Myocyte (in vitro differentiated cells): ENCODE results near the gene ITPR2. TPM values are rescaled to one million over a fixed set of nuclear protein-coding genes. Genes with fewer than 3 reads are reported as not detected.
"Not testable (repeated sequence)": the region's sequence is repeated elsewhere in the genome, so short reads cannot be mapped to it uniquely, and the experiment has no call there.

ENCODE experiments used
- DNase-seq: peaks from one replicate; pipeline ENCODE4 v3.0.0-alpha.2; 2012; ENCODE audit warnings: low read depth
- total RNA-seq: library from RNA; depleted of rRNA; stranded (reverse); fragments of >200 nt; gene quantifications from 2 replicates; pipeline ENCODE4 v1.2.3, GENCODE V29; 2014

The ITPR2 gene
- total RNA-seq, 1 donor from 2014 or later = 8.9 TPM

DNA sequence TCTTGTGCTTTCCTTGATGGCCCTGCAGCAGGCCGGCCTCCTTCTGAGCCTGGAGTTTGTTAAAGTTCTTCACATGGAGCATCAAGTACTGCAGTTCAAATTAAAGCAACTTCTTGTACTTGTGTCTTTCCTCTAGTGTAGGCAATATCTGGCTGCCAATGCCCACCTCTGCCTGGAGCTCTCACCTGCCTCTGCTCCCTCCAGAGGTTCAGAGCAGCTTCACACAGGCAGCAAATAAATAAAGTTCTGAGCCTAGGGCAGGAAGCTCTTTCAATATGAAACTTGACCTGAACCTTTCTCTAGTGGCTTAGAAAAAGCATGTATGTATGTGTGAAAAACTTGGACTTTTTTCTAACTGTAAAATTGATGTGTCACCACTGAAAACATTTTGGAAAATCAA is 65.9 kb downstream of the ITPR2 start:
- no peak for DNase-seq

DNA sequence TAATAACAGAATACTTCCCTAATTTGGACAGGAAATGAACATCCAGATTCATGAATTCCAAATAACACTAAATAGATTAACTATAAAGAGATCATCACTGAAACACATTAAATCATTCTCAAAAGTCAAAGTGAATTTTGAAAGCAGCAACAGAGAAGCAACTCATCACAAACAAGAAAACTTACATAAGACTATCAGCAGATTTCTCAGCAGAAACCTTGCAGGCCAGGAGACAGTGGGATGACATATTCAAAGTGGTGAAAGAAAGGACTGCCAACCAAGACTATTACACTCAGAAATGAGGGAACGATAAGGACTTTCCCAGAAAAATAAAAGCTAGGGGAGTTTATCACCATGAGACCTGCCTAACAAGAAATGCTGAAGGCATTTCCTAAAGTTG is 70.8 kb downstream of the ITPR2 start:
- no peak for DNase-seq

DNA sequence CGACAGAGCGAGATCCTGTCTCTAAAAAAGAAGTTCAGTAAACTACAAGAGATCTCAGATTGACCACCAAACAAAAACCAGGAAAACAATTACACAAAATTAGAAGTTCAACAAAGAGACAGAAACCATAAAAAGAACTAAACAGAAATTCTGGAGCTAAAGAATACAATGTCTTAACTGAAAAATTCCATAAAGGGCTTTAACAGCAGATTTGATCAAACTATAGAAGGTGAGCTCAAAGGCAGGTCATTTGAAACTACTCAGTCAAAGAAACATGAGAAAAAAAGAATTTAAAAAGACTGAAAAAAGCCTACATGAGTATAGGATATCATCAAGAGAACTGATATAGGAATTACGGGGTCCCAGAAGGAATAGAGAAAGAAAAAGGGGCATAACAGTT is 71.2 kb downstream of the ITPR2 start:
- no peak for DNase-seq

DNA sequence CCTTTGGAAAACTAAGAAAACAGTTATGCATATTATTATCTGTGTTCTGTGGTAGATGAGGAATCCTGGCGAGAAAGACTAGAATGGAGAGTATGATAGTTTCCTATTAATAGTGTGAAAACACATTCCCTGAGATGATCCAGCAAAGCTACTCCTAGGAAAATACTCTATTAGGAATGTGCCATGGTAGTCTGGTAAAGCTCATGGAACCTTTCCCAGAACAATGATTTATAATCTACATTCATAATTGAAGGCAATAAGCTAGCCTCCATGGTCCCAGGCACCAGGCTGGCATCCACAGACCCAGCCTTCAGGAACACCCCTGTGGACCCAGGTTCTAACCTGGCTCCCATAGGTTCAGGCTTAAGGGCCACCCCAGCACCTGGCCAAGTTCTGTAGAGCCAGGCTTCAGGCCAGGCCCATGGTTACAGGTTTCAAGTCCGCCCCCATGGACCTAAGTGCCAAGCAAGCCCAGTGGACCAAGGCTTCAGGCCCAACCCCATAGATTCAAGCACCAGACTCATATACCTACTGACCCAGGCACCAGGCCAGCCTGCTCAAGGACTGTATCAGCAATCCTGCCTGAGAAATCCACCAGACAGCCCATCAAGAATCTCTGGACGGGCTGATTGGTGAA is 72.2 kb downstream of the ITPR2 start:
- no peak for DNase-seq

DNA sequence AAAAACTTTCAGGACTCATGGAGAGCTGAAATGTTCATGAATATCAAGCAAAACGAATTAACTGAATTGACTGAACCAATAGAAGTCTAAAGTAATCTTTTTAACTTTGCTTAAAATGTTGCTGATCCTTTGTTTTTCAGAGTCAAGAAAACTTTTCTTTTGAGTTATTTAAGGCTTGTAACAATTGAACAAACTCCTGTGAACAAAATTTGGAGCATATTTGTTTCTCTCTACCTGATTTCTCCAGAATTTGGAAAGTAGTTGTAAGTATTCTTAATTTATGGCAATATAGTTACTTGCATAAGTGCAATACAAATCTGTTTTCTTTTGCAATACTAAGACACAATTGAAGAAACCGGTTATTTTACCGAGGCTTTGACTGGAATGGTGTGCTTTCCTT is 77.6 kb downstream of the ITPR2 start:
- DNase-seq = not testable (repeated sequence)

DNA sequence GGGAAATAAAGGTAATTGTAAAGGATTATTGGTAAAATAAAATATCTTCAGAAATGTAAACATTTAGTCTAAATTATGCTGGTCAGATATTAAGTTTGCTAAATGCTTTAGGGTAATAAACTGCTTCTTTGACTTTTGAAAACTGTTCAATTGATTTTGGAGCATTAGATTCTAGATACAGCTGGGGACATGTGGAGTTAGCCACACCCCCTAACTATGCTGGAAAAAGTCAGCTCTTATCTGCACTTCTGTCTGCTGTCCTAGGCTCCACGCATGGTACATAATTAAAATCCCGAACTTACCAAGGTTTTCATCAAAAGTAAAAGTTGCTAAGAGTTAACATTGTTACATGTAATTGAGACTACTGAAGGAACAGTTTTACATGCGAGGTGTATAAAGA is 78.8 kb downstream of the ITPR2 start:
- DNase-seq = no peak

DNA sequence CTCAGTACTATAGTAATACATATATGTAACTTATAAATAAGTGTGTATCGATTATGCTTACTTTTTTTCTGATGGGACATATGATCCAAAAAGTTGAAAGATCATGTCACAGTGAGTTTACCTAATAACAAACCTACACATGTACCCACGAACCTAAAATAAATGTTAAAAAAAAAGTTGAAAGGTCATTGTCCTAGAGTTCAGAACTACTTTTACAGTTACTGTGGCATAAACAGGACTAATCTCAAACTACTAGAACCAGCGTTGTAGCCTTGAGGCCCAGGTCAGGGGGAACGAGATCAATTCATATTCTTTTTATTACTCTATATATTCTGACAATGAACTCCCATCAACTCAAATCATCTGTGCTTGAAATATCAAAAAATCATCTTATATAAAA is 81.8 kb downstream of the ITPR2 start:
- DNase-seq = no peak

DNA sequence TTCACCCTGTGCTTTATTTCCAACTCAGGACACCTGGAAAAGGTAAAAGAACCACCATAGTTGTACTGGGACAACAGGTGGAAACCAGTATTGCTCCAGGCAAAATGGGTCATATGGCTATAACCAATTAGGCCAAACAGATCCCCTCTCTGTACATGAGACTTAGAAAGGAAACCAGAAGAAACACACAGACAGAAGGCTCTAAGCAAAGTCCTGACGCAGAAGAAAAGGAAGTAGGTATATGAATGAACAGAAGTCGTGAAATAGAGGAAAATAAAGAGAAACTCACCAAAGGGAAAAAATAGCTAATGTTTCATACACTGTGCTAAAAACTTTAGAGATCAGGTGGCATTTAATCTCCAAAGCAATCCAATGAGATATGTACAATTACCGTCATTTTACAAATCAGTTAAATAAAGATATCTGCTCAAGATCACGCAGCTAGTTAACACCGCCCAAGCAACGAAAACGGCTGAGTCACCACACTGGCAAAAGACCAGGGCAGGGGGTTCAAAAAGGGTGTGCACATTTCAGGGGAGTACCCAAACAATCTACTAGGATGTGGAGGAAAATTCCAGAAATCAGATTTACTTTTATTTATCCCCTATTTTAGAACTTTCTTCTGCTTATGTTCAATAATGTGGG is 82.3 kb downstream of the ITPR2 start:
- DNase-seq = no peak

DNA sequence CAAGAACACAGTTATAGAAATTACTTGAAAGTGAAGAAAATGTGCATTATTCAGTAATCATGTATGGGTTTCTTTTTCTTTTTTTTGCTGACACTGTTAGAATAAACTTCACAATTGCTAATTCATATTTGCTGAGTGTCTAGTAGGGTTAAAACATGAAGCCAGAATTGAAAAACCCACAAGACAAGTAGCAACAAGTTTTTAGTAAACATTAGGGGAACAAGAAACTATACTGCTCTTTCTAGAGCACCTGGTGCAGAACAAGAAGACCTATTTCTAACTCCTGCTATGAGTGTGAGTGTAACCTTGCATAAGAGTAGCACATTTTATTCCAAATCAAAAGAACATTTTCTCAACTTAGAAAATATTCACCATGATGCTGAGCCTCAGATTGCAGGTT is 83.2 kb downstream of the ITPR2 start:
- no peak for DNase-seq

DNA sequence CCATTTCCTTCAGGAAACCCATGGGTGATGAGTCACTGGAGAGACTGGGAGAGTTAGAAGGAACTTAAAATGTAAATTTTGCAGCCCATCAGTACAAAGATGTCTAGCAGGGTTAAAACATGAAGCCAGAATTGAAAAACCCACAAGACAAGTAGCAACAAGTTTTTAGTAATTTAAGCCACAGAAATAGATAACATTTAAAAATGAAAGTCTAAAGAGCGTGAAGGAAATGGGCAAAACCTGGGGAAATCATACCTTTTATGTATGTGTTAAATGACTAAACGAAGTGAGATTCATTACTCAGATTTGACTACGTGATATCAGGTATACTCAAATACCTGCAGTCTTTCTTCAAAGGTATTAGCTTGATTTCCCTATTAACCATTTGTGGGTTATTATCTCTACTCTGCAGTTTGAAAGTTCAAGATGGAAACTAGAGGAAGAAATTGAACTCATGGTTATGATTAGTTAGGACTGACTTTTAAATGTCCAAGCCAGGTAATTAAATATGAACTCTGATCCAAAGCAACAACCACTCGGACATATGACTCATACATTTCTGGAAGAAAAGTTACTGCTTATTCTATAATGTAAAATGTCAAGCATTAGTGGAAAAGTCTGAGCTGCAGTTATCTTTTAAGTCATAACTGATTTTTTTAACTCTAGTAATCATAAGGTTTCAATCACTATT is 84.1 kb downstream of the ITPR2 start:
- no peak for DNase-seq

DNA sequence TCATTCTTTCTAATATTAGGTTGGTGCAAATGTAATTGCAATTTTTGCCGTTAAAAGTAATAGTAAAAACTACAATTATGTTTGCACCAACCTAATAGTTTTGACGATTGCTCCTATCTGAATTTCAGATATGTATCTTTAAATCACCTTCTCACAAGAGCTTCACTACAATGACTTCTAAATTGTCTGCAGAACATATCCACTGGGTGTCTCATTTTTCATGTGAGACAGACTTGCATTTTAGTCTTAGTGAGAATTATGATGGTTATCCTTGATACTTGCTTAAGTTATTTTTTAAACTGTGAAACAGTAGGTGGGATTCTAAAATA is 84.6 kb downstream of the ITPR2 start:
- no peak for DNase-seq

DNA sequence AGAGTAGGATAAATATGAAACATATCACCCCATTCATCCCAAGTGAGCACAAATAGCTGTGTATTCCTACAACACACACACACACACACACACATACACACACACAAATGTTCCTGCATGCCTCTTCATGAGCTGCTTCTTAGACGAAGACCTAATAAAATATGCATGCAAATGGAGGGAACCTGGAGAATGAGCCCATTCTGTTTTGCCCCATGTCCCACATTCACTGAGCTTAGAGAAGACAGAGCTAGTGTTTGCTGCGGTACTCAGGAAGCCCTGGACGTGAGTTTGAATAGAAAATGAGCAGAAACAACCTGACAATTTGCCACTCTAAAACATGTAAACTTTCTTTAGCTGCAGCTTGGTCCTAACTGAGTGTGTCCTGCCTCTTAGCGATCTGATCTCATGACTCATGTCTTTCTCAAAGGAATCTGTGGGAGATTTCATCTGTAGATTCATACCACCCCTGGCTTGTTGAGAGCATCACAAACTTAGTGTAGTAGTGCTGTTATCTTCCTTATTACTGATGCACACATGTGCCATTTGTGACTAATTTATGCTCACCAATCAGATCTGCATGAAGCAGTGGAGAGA is 86.8 kb downstream of the ITPR2 start:
- no peak for DNase-seq

DNA sequence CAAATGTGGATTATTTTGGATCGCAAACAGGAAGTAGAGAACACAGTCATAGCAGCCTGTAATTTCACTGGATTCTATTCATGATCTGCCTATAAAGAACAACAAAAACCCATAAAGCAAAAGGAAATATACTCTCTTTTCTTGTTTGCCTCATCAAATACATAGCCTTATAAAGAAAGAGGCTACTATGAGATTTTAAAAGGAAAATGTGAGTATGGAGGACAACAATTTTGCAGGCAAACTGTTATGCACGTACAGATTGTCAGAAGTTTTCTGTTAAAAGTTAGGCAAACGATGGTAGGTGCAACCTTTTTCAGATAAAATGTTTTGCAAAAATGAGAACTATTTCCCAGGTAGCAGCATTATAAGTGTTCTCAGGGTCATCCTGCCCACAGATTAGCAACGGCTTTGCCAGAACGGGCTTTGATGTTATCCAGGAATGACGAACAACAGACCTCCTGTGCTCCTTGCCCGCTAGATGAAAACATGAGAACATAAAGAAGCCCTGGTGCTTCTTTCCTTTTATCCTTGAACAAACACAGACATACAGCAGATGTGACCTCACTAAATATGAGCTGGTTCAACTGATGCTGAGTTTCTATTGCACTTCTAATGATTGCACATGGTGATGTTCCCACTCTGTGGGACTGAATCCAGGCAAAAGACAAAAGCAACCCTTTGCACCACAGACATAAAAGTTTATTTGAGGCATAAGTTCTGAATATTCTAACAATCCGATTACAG is 88.1 kb downstream of the ITPR2 start:
- no peak for DNase-seq

DNA sequence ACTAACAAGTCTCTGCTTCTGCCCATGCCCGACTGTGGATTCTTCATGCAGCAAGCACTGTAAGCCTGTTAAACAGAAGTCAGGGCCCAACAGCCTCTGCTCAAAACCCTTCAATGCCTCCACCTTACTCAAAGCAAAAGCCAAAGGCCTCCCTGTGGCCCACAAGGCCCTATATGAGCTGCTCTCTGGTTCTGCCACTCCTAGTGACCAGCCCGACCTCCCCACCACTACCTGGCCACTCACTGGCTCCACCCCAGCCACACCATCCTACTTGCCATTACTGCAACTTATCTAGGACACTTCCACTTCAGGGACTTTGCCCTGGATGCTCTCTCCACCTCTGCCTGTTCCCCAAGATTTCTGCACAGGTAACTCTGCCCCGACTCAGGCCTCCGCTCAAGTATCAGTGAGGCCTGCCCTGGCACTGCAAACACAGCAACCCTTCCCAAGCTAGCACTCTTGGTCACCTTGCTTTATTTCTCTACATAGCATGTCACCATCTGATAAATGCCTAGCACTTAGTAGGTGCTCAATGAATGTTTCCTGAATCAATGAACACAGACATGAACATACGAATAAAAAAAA is 88.9 kb downstream of the ITPR2 start:
- no peak for DNase-seq

DNA sequence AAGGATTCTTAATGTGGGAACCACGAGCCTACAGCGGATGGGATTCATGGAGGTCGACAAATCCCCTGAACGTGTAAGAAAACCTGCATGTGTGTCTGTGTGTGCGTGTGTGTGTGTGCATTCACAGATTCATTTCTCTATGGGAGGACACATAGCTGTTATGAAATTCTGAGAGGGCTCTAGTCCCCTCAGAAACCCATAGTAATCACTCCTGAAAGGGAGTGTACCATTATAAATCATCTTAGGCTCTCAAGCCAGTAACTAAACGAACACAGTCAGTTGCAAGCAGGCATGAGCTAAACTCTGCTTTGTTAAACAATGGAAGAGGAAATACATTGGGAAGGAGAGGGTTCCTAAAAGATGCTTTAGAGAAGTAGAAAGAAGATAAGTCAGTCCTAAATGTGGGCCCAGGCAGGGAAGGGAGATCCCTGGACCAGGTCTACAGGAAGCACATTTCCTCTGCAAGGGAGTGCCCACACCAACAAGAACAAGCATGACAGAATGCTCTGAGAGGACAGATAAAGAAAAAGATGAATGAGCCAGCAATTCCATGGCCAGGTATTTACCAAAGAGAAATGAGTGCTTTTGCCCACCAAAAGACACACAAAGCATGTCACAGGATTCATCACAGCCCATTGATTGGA is 91.3 kb downstream of the ITPR2 start:
- DNase-seq = no peak

DNA sequence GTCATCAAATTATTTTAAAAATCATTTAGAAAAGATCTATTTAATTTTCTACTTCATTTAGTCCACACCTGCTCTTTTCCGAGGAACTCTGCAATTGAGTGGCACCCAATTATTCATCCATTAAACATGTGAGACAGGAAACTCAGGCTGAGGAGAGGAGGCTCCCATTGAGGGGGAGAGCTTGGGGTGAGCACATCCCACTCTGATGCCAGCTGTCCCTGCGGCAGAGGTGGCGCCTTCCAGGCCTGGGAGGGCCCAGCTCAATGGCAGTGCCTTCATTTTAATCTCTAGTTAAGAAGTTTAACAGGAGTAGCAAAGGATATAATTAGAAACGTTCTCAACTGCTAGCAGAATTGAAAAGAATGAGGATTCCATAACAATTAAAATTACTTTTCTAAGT is 92.0 kb downstream of the ITPR2 start:
- DNase-seq = peak; percentile 77

DNA sequence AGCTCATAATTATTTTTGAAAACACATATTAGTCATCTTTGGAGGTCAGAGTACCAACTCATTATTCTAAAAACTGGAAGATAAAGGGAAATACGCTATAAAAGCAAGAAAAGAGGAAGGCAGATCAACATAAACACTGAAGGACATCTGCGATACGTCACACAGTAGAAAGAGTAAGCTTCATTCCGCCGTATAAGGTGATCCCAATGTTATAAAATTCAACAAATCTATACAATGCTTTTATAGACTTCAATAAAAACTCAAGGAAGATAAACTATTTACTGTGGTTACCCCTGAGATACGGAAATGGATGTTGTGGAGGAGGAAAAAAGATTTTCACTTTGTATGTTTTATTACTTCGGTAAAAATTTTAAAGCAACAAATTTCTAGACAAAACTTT is 92.6 kb downstream of the ITPR2 start:
- no peak for DNase-seq

DNA sequence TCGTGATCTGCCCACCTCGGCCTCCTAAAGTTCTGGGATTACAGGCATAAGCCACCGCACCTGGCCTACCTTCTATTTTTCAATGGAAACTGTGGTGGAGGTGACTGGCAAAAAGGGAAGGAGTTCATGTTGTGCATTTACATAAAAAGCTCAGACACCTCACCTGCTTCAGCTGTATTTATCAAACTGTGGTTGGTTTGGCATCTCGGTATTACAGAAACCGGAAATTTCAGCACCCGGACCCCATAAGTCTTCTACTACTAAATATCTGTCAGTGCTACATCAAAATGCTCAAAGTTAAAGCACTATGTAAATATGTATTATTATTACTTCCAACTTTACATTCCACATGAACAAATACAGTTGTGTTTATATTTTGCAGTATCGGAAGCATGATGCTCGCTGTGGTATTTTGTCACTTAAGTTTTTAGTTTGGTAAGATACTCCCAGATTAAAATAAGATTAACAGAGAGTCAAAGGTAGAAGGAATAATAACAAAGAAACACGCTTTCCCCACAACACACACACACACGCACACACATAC is 95.4 kb downstream of the ITPR2 start:
- no peak for DNase-seq

DNA sequence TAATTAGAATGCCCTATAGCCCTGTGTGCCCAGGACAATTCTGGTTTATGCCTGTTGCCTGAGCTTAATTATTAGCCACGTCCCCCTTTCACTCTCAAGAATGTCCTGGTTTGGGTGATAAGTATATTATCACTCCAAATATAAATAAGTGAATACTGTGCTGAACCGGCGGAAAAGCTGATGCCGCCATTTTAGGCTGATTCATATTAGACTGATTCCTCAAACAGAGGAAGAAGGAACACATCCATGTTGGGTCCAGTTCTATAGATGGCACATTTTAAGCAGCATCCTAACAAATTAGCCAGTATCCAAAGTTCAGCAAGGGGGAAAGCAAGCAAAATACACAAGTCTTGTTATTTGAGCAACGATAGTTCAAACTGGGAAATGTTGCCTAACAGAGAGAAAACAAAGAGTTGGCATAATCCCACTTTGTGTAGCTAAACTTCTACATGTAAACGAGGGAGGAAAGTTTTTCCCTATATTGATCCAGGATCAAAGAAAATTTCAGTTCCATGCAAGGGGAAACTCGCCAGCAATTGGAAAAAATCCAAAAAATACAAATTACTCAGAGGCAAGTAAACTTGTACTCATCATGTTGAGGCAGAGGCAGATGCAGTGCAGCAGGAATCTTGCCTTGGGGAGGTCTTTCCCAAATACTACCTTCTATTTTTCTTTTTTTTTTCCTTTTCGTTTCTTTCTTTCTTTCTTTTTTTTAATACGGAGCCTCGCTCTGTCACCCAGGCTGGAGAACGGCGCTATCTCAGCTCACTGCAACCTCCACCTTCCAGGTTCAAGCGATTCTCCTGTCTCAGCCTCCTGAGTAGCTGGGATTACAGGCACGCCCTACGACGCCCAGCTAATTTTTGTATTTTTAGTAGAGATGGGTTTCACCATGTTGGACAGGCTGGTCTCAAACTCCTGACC is 96.2 kb downstream of the ITPR2 start:
- DNase-seq = no peak

DNA sequence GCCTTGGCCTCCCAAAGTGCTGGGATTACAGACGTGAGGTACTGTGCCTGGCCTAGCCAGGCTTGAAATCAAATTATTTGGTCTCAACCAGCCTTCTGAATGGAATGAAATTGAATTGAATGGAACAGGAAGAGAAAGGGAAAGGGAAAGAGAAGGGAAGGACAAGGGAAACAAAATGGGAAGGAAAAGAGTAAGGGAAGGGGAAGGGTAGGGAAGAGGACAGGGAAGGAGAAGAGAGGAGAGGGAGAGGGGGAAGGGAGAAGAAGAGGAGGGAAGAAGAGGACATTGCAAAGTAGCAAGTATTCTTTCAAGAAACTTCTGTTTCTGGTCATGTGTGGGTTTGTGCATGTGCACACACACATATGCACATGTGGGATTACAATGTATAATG is 97.8 kb downstream of the ITPR2 start:
- DNase-seq = no peak
